HUES64 (cell line): ENCODE results near the gene CAPN9.

ENCODE experiments used
- H3K27ac ChIP-seq: 2 replicates; pipeline ENCODE4 v1.7.0; 2013; ENCODE audit warnings: low read depth, low read length, inconsistent platforms
- H3K27me3 ChIP-seq: 2 replicates; pipeline ENCODE4 v1.6.1; 2013; ENCODE audit warnings: mild to moderate bottlenecking, low read length; ENCODE audit not compliant: insufficient read depth
- H3K36me3 ChIP-seq: 2 replicates; pipeline ENCODE4 v1.6.1; 2013; ENCODE audit warnings: mild to moderate bottlenecking, low read length; ENCODE audit not compliant: insufficient read depth
- H3K4me1 ChIP-seq: 2 replicates; pipeline ENCODE4 v1.6.1; 2013; ENCODE audit warnings: mild to moderate bottlenecking, low read length, moderate library complexity; ENCODE audit not compliant: insufficient read depth
- H3K4me3 ChIP-seq: 2 replicates; pipeline ENCODE4 v1.5.1; 2013; ENCODE audit warnings: mild to moderate bottlenecking, low read length, moderate library complexity
- H3K9ac ChIP-seq: 2 replicates; pipeline ENCODE4 v1.6.1; 2013; ENCODE audit warnings: mild to moderate bottlenecking, low read depth, low read length
- H3K9me3 ChIP-seq: 2 replicates; pipeline ENCODE4 v1.6.1; 2013; ENCODE audit warnings: low read depth, low read length; ENCODE audit not compliant: insufficient read depth
- WGBS: fragments of 150-250, 120-280 bp; methylation state at CpG from one replicate; pipeline ENCODE4 v1.1.7; 2013; ENCODE audit warnings: missing lambda C conversion rate; 5-methylcytosine and 5-hydroxymethylcytosine counted together

CAPN9 gene

DNA sequence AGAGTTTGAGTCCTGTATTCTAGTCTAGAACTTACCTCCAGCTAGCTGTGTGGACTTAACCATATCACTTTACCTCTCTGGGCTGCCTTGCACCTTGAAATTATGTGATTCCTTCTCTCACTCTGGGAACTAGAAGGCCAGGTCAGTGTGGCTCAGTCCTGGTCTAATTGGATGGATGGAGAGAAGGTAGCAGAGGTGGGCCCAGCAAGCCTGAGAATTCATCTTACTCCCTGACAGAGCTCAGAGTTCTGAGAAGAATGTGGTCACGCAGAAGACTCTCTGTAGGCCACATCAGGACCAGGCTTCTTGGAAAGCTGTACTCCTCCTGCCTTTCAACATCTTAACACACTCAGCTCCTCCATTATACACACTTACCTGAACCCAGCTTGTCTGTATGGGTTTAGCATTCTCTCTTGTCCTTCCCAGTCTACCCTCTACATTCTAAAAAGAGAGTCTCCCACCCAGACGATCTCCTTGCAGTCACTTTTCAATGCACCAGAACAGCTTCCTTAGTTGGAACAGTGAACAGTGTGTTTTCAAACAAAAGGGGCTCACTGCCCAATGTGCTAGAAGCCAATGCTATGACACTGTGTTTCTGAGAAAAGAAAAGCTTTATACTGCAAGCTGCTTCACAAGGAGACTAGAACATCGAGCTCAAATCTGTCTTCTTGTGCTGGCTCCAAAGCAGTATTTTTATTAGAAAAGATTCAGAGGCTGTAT, 60.5 kb downstream of the CAPN9 start:
- WGBS, result 92% methylated on average over 3 of the region's 3 CpGs
- no peak overlapping the region for H3K4me3 ChIP-seq
- H3K9ac ChIP-seq, result no peak overlapping the region

DNA sequence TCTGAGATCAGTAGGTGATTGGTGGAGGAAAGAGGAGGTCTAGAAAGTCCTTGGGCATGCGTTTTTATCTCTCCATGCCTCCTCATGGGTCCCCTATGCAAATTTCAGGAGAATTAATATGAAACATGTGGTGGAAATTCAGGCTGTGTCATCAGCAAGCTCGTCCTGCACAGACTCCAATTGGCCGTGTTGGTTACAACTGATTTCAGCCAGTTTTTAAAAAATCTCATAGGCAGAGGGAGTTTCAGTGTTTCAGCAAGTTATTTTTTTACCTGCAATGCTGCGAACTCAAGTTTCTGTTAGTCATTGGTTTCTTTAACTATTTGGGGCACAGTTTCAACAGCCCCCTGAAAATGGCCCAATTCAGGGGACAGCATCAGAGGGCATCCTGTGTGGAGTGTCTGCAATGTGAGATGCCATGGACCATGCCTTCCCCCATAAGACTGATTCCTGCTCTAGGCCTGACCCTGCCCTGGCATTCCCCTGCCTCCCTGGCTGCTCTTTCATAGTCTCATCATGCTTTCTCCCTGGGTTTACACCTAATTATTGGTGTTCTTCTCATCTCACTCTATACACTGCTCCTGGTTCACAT, 61.2 kb downstream of the CAPN9 start:
- peaks cover 12% of the 10 kb centered on the region; the same call in 1 of the 2 replicates for H3K9me3 ChIP-seq
- 92% methylated on average over 4 of the region's 4 CpGs for WGBS
- H3K9ac ChIP-seq, result no peak overlapping the region
- H3K27me3 ChIP-seq, result no peaks in the 10 kb centered on the region
- H3K4me1 ChIP-seq, result no peaks in the 10 kb centered on the region
- H3K27ac ChIP-seq, result no peak overlapping the region
- H3K4me3 ChIP-seq, result no peak overlapping the region
- no peaks in the 10 kb centered on the region for H3K36me3 ChIP-seq

More for the DNA sequence above, 60.5 kb downstream of the CAPN9 start:
- Histone ChIP-seq H3K36me3 (no peaks in the 10 kb centered on the region), H3K4me1 (no peaks in the 10 kb centered on the region), H3K27ac (no peak overlapping the region), H3K9me3 (peaks cover 5% of the 10 kb centered on the region; the same call in 1 of the 2 replicates), H3K27me3 (no peaks in the 10 kb centered on the region)

DNA sequence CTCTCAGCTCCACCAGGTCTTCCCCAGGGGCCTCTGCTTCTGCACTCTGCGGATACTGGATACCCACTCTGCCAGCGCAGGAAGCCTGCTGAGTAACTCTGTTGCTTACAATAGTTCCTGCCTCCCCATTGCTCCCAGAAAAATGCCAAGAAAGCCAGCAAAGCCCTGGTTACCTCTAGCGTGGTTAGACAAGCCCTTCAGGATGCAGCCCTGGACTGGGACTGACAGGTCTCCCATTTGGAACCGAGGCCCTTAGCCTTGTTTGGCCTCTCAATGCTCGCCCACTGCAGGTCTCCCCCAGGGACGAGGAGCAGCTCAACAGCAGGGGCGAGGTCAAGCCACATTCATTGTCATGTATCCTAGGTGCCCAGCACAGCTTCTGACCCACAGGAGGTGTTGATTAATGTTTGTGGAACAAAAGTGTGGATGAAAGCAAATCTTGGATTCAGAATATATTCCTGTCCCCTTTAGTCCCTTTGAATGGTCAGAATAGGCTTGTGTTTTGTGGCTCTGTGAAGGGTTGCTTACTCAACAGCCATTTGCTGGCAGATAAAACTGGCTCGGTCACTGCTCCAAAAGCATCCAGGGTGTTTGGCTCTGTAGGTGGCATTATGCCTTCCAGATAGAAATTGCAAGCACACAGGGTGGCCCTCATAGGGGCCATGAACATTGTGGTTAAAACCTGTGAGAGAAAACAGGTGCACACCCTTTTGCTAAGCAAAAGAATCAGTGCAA, 62.2 kb downstream of the CAPN9 start:
- H3K27ac ChIP-seq, result no peak overlapping the region
- H3K9ac ChIP-seq, result no peak overlapping the region
- no peak overlapping the region for H3K4me3 ChIP-seq
- peaks cover 16% of the 10 kb centered on the region; the same call in 1 of the 2 replicates for H3K9me3 ChIP-seq
- no peaks in the 10 kb centered on the region for H3K4me1 ChIP-seq
- 87% methylated on average over 8 of the region's 8 CpGs for WGBS
- no peaks in the 10 kb centered on the region for H3K27me3 ChIP-seq
- H3K36me3 ChIP-seq, result no peaks in the 10 kb centered on the region

DNA sequence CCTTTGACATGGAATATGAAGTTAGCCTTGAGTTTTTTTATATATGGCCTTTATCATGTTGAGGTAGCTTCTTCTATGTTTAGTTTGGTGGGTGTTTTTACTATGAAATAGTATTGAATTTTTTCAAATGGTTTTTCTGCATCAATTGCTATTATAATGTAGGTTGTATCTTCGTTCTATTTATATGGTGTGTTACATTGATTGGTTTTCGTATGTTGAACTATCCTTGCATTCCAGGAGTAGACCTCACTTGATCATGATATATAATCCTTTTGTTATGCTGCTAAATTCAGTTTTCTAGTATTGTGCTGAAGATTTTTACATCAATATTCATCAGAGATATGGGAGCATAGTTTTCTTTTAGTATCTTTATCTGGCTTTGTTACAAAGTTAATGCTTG, 65.4 kb downstream of the CAPN9 start:
- no peaks in the 10 kb centered on the region for H3K4me1 ChIP-seq
- WGBS, result 87% methylated on average over 2 of the region's 2 CpGs
- no peak overlapping the region for H3K4me3 ChIP-seq

DNA sequence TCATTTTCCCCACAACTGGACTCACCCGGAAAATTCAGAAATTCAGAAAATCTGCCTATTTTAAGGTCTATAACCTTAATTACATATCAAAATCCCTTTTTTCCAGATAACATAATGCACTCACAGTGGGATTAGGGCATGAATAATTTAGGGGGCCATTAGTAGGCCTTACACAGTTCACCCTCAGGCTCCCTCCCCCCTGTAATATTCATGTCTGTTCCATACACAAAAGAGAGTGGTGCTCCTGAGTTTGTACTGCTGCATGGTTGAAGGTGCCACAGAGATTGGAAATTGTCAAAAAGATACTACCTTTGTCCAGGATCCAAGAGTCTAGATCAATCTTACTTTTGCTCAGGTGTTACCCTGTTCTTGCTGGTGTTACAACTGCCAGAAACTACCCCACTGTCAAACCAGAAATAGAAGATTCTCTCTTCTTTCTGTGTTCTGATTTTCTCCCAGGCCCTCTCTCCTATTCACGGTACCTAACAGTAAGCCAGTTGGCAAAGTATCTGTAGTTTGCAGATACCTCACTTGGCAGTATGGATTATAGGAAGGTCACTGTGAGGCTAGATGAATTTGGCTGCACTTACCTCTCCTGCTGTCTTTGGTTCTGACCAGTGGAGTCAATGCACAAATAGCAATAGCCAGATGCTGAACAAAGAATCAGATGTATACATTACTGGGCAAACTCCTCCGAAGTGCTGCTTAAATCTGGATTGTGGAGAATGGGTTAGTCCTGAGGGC, 67.9 kb downstream of the CAPN9 start:
- Histone ChIP-seq H3K9ac (no peak overlapping the region), H3K4me1 (no peaks in the 10 kb centered on the region), H3K27ac (no peak overlapping the region), H3K36me3 (no peaks in the 10 kb centered on the region), H3K4me3 (no peak overlapping the region), H3K9me3 (peaks cover 16% of the 10 kb centered on the region; the same call in 1 of the 2 replicates), H3K27me3 (no peaks in the 10 kb centered on the region)
- WGBS, result 86% methylated on average over 3 of the region's 3 CpGs

More for the DNA sequence above, 65.4 kb downstream of the CAPN9 start:
- Histone ChIP-seq H3K27me3 (no peaks in the 10 kb centered on the region), H3K9ac (no peak overlapping the region), H3K36me3 (no peaks in the 10 kb centered on the region), H3K27ac (no peak overlapping the region), H3K9me3 (peaks cover 16% of the 10 kb centered on the region; the same call in 1 of the 2 replicates)

DNA sequence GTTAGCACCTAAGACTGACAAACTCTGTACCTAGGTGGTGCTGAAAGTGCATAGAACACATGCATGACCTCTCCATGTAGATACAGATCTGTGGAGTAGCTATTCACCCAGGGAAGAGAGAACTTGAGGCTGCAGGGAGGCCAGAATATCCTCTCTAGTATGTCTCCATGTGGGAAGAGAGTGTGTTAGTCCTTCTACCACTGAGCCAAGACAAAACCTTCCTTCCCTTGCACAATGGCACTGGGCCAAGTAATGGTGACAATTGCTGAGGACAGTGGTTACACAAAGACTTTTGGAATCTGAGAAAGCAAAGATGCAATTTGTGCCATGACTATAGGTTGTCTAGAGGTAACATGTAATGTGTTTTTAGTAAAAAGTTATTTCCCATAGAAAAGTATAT, 68.8 kb downstream of the CAPN9 start:
- H3K4me1 ChIP-seq, result no peaks in the 10 kb centered on the region
- no peak overlapping the region for H3K9ac ChIP-seq
- no peaks in the 10 kb centered on the region for H3K36me3 ChIP-seq
- H3K9me3 ChIP-seq, result peaks cover 16% of the 10 kb centered on the region; the same call in 1 of the 2 replicates
- H3K27me3 ChIP-seq, result no peaks in the 10 kb centered on the region
- no peak overlapping the region for H3K27ac ChIP-seq
- no peak overlapping the region for H3K4me3 ChIP-seq

DNA sequence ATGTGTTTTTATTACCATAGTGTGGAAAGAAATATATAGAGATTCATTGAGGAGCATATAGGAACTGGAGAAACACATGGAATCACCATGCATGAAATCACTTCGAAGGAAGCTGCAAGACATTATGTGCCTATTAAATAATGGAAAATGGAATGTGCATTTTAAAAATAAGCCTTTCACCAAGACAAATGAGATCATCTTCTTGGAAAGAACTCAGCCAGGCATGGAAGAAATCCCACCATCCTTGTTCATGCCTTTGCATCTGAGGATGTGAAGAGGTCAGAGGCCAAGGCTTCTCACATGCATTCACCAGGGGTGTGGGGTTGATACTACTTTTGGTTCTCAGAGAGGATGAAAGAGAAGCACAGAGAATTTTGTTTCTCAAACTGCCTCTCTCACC, 71.2 kb downstream of the CAPN9 start:
- WGBS, result 100% methylated on average over 1 of the region's 1 CpG
- H3K27me3 ChIP-seq, result no peaks in the 10 kb centered on the region
- no peaks in the 10 kb centered on the region for H3K36me3 ChIP-seq
- H3K9me3 ChIP-seq, result peaks cover 4% of the 10 kb centered on the region; the same call in 1 of the 2 replicates
- no peak overlapping the region for H3K4me3 ChIP-seq
- no peak overlapping the region for H3K9ac ChIP-seq
- no peak overlapping the region for H3K27ac ChIP-seq
- no peaks in the 10 kb centered on the region for H3K4me1 ChIP-seq

DNA sequence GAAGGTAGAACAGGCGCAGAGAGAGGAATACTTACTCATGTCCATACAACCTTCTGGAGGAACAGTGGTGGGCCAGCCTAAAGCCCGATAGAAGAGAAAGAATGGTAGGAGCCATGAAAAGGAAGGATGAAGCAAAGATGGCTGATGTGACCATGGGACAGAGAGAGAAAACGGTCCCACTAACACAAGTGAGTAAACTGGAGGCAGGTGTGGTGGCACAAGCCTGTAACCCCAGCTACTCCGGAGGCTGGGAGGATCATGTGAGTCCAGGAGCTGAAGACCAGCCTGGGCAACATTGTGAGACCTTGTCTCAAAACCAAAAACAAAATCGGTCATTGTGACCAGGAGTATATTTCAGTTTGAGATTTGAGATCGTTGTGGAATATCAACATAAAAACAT, 71.7 kb downstream of the CAPN9 start:
- H3K27me3 ChIP-seq, result no peaks in the 10 kb centered on the region
- 0 out of 2 replicates have a peak, but pooled peaks cover under 1% of the 10 kb centered on the region for H3K9me3 ChIP-seq
- no peak overlapping the region for H3K4me3 ChIP-seq
- H3K27ac ChIP-seq, result no peak overlapping the region
- WGBS, result 91% methylated on average over 5 of the region's 6 CpGs
- H3K4me1 ChIP-seq, result no peaks in the 10 kb centered on the region
- no peaks in the 10 kb centered on the region for H3K36me3 ChIP-seq
- no peak overlapping the region for H3K9ac ChIP-seq

DNA sequence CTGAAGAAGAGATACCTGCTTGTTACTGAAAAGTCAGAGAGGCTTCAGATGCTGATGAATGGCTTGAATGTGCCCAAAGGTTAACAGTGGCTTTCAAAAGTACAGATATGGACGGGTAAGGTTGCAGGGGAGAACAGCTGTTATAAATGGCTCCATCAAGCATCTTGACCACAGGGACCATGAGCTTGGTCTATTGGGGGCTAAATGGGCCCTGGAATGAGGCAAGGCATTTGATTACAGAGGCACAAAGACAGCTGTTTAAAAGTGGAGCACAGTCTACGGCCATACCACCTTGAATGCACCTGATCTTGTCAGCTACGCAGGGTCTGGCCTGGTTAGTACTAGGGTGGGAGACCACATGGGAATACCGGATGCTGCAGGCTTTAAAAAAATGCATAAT, 72.8 kb downstream of the CAPN9 start:
- H3K9me3 ChIP-seq, result no peaks in the 10 kb centered on the region
- no peak overlapping the region for H3K27ac ChIP-seq
- H3K4me1 ChIP-seq, result no peaks in the 10 kb centered on the region
- H3K27me3 ChIP-seq, result no peaks in the 10 kb centered on the region
- no peak overlapping the region for H3K4me3 ChIP-seq
- H3K36me3 ChIP-seq, result no peaks in the 10 kb centered on the region
- 93% methylated on average over 4 of the region's 4 CpGs for WGBS
- H3K9ac ChIP-seq, result no peak overlapping the region

DNA sequence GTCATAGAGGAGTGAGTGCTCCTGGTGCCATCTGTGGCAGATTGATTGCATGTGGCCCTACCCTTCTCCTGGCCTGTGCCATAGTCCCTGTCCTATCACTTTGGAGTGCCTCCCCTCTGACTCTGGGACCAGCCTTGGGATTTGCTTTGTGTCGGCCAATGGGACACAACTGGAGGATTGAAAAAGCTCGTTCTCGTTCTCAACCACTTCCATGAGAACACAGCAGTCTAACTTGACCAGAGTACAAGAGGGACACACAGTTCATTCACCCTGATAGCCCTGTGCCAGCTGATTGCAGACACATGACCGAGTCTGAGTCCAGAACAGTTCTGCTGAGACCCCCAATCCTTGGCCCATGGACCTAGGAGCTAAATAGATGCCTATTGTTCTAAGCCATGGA, 73.4 kb downstream of the CAPN9 start:
- Histone ChIP-seq H3K27me3 (no peaks in the 10 kb centered on the region), H3K9ac (no peak overlapping the region), H3K4me1 (no peaks in the 10 kb centered on the region), H3K36me3 (no peaks in the 10 kb centered on the region), H3K4me3 (no peak overlapping the region), H3K9me3 (no peaks in the 10 kb centered on the region), H3K27ac (no peak overlapping the region)
- 91% methylated on average over 4 of the region's 4 CpGs for WGBS

DNA sequence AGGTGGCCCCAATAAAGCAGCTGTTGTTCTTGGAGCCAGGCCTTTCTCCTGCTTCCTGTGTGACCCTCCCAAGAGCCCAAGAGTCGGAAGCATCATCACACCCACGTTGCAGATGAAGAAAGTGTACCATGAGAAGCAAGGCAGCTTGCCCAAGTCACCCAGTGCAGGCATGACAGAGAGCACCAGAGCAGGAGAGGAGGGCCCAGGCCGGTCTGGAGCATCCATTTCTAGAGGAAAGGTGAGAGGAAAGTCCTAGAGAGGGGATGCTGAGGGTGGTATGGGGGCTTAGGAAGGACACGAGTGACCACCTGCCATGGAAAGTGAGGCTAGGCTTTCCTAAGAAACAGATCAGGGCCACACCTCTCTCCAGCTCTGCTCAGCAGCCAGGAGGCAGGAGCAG, 74.2 kb downstream of the CAPN9 start:
- Histone ChIP-seq H3K4me3 (no peak overlapping the region), H3K4me1 (no peaks in the 10 kb centered on the region), H3K27ac (no peak overlapping the region), H3K27me3 (no peaks in the 10 kb centered on the region), H3K36me3 (no peaks in the 10 kb centered on the region), H3K9ac (no peak overlapping the region), H3K9me3 (no peaks in the 10 kb centered on the region)
- WGBS, result 85% methylated on average over 4 of the region's 4 CpGs
